Mucosa of rectum (tissue), 2 donors: ENCODE data around the gene ZBTB22.
"Not testable (repeated sequence)": the region's sequence is repeated elsewhere in the genome, so short reads cannot be mapped to it uniquely, and the experiment has no call there.

Experiments used
- H3K27ac ChIP-seq, 2 donors: one replicate each; pipeline ENCODE4 v1.7.0; 2013; ENCODE audit warnings: inconsistent platforms in 2 of 2, low read depth in 2 of 2, low read length in 2 of 2
- H3K27me3 ChIP-seq, 2 donors: one replicate each; pipeline ENCODE4 v1.7.0; 2013; ENCODE audit warnings: low read length in 2 of 2; ENCODE audit not compliant: control insufficient read depth in 2 of 2, insufficient read depth in 2 of 2
- H3K36me3 ChIP-seq, 2 donors: one replicate each; pipeline ENCODE4 v1.7.0; 2013; ENCODE audit warnings: low read length in 2 of 2; ENCODE audit not compliant: control insufficient read depth in 2 of 2, insufficient read depth in 2 of 2
- H3K4me1 ChIP-seq, 2 donors: one replicate each; pipeline ENCODE4 v1.7.0; 2013; ENCODE audit warnings: low read length in 2 of 2, mild to moderate bottlenecking in 1 of 2; ENCODE audit not compliant: control insufficient read depth in 2 of 2, insufficient read depth in 2 of 2
- H3K4me3 ChIP-seq, 2 donors: one replicate each; pipeline ENCODE4 v1.7.0; 2013; ENCODE audit warnings: low read length in 2 of 2
- H3K9ac ChIP-seq, 2 donors: one replicate each; pipeline ENCODE4 v1.7.0; 2013; ENCODE audit warnings: low read length in 2 of 2, low read depth in 1 of 2, mild to moderate bottlenecking in 1 of 2
- H3K9me3 ChIP-seq, 2 donors: one replicate each; pipeline ENCODE4 v1.7.0; 2013; ENCODE audit warnings: low read length in 2 of 2; ENCODE audit not compliant: control insufficient read depth in 2 of 2
- donor health status: healthy.
- donor health status: Normal muscosa, but diverticular disease.

Gene ZBTB22

DNA sequence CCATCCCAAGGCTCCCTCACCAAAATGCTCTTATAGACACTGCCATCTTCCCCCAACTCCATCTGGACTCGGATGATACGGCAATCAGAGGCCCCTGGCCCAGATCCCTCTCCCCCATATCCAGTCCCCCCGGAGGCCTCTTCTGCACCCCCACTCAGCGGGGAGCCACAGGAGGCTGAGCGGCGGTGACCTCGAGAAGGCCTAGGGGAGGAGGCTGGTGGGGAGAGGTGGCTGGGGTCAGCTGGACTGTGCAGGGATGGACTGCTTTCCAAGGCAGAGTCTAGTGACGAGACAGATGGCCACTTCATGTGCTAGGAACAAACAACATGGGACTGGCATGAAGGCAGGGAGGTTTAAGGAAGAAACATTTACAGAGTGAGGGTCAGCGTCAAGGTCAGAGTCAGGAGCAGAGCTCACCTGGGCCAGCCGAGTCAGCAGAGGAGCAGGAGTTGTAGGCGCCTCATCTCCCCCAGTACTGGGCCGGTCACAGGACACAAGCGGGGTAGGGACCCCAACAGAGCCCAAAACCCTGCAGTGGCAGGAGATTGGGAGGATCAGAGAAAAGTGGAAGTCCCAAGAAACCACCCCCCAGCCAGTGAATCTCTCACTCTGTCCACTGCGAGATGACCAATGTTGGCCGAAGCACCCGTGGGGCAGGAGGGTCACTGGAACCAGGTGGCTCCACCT lies 24.4 kb downstream of the ZBTB22 start:
- peaks cover 23 to 24% of the 10 kb centered on the region in 2 donors for H3K4me1 ChIP-seq
- no peak overlapping the region for H3K9ac ChIP-seq
- no peaks in the 10 kb centered on the region for H3K9me3 ChIP-seq
- peaks cover 14 to 22% of the 10 kb centered on the region in 2 donors for H3K36me3 ChIP-seq
- H3K27me3 ChIP-seq: no peaks in the 10 kb centered on the region
- H3K4me3 ChIP-seq: no peak overlapping the region
- H3K27ac ChIP-seq: no peak overlapping the region

DNA sequence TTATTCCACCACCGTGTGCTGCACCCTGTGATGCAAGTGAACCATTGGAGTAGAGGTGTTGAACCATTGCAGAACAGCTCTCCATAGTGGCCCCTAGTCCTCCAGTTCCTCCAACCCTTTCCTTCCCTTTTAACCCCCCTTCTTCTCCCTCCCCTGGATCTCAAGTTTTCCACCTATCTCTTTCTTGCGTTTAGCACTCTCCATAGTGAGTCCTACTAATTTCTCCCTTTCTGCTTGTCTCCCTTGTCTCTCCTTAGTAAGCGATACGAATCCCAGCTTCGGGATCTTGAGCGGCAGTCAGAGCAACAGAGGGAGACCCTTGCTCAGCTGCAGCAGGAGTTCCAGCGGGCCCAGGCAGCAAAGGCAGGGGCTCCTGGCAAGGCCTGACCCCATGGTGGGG lies 27.1 kb downstream of the ZBTB22 start:
- Histone ChIP-seq H3K27me3 (no peaks in the 10 kb centered on the region), H3K27ac (no peak overlapping the region), H3K4me1 (peaks cover 18 to 19% of the 10 kb centered on the region in 2 donors), H3K36me3 (peaks cover 26 to 41% of the 10 kb centered on the region in 2 donors), H3K4me3 (peak overlapping the region; percentile 85 to 99), H3K9me3 (no peaks in the 10 kb centered on the region), H3K9ac (peak overlapping the region in 1 of 2 donors; percentile 66)

GRCh38 chr6:33289784-33290315 lies 27.7 kb downstream of the ZBTB22 start:
- H3K9me3 ChIP-seq: no peaks in the 10 kb centered on the region
- H3K36me3 ChIP-seq: peaks cover 28 to 42% of the 10 kb centered on the region in 2 donors
- peak overlapping the region; percentile 50 to 82 for H3K27ac ChIP-seq
- peak overlapping the region; percentile 66 to 90 for H3K9ac ChIP-seq
- H3K4me3 ChIP-seq: peak overlapping the region; percentile 85 to 99
- no peaks in the 10 kb centered on the region for H3K27me3 ChIP-seq
- peaks cover 18 to 19% of the 10 kb centered on the region in 2 donors for H3K4me1 ChIP-seq

GRCh38 chr6:33288921-33289783 lies 28.4 kb downstream of the ZBTB22 start, which contains the start of the genes PFDN6 and WDR46:
Gene PFDN6 (plus strand): TSS chr6:33289601. CDS start chr6:33289857, 256 bp downstream.
Gene WDR46 (minus strand): TSS chr6:33289239. CDS start chr6:33289170, 69 bp downstream.
- H3K4me1 ChIP-seq: peaks cover 18 to 19% of the 10 kb centered on the region in 2 donors
- H3K4me3 ChIP-seq: peak within 1 kb of the TSS; percentile 85 to 99
- no peaks in the 10 kb centered on the region for H3K27me3 ChIP-seq
- H3K9ac ChIP-seq: peak within 1 kb of the TSS; percentile 66 to 90
- no peaks in the 10 kb centered on the region for H3K9me3 ChIP-seq
- H3K27ac ChIP-seq: peak within 1 kb of the TSS; percentile 50 to 82
- H3K36me3 ChIP-seq: peaks cover 33 to 42% of the 10 kb centered on the region in 2 donors

DNA sequence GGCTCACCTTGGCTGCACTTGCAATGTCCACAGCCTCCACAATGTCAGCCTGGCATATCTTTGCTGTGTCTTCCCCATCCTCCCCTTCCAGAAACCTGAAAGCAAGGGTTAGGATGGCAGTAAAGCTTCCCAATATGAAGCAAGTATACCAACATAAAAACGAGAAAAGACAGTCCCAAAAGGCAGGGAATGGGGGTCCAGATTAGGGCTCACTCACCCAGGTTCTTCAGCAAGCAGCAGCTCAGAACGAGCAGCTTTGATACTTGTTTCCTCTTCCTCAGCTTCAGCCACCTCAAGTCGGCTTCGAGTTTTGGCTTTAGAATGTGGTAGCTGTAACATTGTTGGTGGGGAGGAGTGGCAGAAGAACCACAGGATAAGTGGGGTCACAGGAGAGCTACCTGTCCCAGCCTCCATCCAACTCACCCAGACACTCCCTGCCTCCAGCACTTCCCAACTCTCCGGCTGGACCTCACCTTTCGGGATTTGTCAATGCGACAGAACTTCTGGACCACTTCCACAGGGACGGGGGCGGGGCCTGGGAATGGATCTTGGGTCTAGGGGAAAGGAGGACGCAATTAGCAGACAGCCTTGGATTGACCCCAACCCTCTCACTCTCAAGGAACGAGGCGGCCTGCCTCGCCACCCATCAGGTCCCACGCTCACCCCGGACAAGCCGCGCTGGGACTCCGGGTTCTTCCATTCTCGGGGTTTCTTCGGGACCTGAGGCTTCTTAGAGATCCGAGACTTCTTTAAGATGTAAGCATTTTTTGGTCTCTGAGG lies 29.2 kb downstream of the ZBTB22 start:
- H3K27ac ChIP-seq: peak overlapping the region; percentile 50 to 82
- peaks cover 18 to 19% of the 10 kb centered on the region in 2 donors for H3K4me1 ChIP-seq
- no peaks in the 10 kb centered on the region for H3K27me3 ChIP-seq
- no peaks in the 10 kb centered on the region for H3K9me3 ChIP-seq
- peak overlapping the region; percentile 66 to 90 for H3K9ac ChIP-seq
- peaks cover 35 to 36% of the 10 kb centered on the region in 2 donors for H3K36me3 ChIP-seq
- H3K4me3 ChIP-seq: peak overlapping the region; percentile 85 to 99

DNA sequence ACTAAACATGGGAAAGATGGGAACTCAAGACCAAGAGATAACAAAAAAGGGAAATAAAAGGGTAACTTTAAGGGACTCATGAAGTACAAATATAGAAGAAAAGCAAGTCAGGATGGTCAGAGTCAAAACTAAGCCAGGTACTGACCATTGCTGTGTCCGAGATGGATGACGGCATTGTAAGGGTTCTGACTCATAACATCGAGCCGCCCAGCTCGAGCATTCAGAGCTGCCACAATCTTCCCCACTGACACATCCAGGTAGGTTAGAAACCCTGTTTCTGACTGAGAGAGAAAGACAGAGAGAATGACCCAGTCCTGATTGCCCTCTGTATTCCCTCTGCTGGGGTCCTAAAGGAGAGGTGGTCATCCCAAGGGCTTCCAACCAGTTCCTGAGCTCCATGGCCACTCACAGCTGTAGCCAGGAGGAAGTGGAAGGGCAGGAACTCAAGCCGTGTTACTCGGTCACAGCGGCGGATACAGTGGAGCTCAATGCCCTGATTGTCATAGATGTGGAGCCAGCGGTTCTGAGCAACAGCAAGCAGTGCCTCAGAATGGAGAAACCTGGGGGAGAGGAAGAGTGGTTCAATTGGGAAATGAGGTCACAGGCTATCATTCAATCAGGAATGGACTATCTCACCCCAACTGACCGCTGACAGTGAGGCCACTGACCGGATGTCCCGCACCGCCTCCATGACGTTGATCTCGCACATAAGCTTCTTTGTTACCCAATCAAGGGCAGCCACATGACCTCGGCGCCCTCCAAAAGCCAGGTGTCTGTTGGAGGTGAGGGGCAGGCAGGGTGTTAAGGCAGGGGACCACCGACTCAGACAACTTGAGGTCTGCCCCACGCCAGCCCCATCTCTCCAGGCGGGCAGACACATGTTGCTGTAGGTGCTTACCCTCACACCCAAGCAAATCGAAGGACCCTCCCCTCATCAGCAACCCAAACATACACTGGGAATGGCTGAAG lies 30.3 kb downstream of the ZBTB22 start:
- peak overlapping the region in 1 of 2 donors; percentile 99 for H3K4me3 ChIP-seq
- H3K36me3 ChIP-seq: peaks cover 36 to 37% of the 10 kb centered on the region in 2 donors
- no peak overlapping the region for H3K9ac ChIP-seq
- no peak overlapping the region for H3K27ac ChIP-seq
- peaks cover 18 to 19% of the 10 kb centered on the region in 2 donors for H3K4me1 ChIP-seq
- H3K27me3 ChIP-seq: no peaks in the 10 kb centered on the region
- no peaks in the 10 kb centered on the region for H3K9me3 ChIP-seq

- Histone ChIP-seq H3K4me1 (peaks cover 14 to 15% of the 10 kb centered on the region in 2 donors), H3K36me3 (peaks cover 37 to 42% of the 10 kb centered on the region in 2 donors)
- H3K27ac ChIP-seq, H3K9me3 ChIP-seq, H3K9ac ChIP-seq, H3K27me3 ChIP-seq, H3K4me3 ChIP-seq: not testable (repeated sequence)
Measured at GRCh38 chr6:33285214-33285613, 32.3 kb downstream of the ZBTB22 start.

- Histone ChIP-seq H3K9me3 (no peaks in the 10 kb centered on the region), H3K36me3 (peaks cover 46 to 50% of the 10 kb centered on the region in 2 donors), H3K9ac (no peak overlapping the region), H3K27me3 (no peaks in the 10 kb centered on the region), H3K27ac (no peak overlapping the region), H3K4me1 (peaks cover 23% of the 10 kb centered on the region in 2 donors), H3K4me3 (no peak overlapping the region)
Measured at GRCh38 chr6:33280539-33280938, 37.0 kb downstream of the ZBTB22 start.
